GM12865 (cell line): Measurements from ENCODE around the gene MEF2C.
"Not testable (repeated sequence)": the region's sequence is repeated elsewhere in the genome, so short reads cannot be mapped to it uniquely, and the experiment has no call there.

Experiments used
- DNase-seq: peaks from one replicate; pipeline ENCODE4 v3.0.0; 2010; ENCODE audit warnings: low read depth
- H3K4me3 ChIP-seq: 2 replicates; pipeline ENCODE4 v1.5.1; 2011; ENCODE audit warnings: mild to moderate bottlenecking, low read depth, low read length, control low read depth
- TF ChIP-seq, protein P1 (sequence below): IDR thresholded peaks from 2 replicates; pipeline ENCODE4 v1.5.1; 2011; ENCODE audit warnings: low read length, control low read depth, low read depth, inconsistent platforms; ENCODE audit not compliant: insufficient read depth; ENCODE audit errors: missing control alignments

Gene MEF2C

DNA sequence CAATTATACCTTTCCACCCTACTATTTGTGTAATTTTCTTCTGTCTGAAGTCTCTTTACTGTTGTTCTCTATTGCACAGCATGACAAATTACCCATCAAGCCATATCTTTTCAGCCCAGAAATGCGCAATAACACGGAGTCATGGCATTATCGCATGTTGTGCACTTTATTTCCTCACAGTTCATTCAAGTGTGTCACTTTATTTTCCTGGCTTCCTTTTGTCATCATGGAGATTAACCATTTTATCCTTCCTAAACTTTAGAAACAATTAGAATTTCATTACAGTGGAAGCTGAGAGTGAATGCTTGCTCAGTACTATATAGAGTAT is 41.3 kb upstream of the MEF2C start:
- TF ChIP-seq, protein P1, sequence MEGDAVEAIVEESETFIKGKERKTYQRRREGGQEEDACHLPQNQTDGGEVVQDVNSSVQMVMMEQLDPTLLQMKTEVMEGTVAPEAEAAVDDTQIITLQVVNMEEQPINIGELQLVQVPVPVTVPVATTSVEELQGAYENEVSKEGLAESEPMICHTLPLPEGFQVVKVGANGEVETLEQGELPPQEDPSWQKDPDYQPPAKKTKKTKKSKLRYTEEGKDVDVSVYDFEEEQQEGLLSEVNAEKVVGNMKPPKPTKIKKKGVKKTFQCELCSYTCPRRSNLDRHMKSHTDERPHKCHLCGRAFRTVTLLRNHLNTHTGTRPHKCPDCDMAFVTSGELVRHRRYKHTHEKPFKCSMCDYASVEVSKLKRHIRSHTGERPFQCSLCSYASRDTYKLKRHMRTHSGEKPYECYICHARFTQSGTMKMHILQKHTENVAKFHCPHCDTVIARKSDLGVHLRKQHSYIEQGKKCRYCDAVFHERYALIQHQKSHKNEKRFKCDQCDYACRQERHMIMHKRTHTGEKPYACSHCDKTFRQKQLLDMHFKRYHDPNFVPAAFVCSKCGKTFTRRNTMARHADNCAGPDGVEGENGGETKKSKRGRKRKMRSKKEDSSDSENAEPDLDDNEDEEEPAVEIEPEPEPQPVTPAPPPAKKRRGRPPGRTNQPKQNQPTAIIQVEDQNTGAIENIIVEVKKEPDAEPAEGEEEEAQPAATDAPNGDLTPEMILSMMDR: no peak
- H3K4me3 ChIP-seq: no peak overlapping the region

DNA sequence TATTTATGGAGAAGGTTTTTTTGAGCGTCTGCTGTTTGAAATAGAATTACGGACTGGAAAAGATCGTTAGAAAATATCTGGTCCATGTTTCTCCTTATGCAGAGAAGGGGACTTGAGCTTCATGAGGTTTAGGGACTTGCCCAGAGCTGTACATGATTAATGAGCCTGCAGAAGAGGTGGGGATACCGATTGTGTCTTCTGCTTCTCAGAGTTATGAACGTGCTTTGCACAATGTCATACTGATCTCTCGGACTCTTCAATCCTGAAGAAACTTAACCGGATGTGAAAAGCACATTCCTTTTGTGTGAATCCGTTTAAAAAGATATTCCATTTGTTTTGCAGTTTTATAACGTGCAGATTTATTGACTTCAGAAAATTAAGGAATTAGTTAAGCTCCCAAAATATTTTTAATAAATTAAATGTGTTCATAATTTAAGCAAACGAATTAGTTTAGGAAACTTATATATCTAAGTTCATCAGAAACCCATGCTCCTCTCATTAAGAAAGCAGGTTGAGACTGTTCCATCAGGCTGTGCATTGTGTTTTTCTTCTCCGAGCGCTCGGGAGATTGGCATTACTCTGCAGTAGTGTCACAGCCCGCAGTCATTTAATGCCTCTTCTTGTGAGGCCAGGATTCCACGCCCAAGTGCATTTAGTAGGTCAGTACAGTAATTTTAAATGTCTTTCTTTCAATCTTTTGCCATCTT is 40.8 kb upstream of the MEF2C start:
- no peak for DNase-seq
- no peak overlapping the region for H3K4me3 ChIP-seq
- TF ChIP-seq, protein P1: no peak

More for the DNA sequence above, 41.3 kb upstream of the MEF2C start:
- no peak for DNase-seq

DNA sequence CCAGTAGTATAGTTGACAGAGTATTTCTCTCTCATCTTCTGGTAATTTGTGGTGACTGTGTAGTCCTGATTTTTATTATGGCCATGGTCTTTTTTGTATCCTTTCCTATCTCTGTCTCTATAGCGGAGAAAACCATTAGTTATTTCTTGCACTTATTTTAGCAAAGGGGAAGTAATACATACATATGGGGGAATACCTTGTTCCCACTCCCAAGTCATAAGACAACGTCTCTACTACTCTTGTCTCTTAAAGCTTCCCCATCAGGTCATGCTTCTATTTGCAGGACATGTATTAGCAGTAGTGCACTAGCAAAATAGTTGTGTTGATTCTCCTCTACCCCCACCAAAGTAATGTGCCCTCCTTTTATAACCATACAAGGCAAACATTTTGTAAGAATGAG is 29.8 kb upstream of the MEF2C start:
- not testable (repeated sequence) for H3K4me3 ChIP-seq, DNase-seq

DNA sequence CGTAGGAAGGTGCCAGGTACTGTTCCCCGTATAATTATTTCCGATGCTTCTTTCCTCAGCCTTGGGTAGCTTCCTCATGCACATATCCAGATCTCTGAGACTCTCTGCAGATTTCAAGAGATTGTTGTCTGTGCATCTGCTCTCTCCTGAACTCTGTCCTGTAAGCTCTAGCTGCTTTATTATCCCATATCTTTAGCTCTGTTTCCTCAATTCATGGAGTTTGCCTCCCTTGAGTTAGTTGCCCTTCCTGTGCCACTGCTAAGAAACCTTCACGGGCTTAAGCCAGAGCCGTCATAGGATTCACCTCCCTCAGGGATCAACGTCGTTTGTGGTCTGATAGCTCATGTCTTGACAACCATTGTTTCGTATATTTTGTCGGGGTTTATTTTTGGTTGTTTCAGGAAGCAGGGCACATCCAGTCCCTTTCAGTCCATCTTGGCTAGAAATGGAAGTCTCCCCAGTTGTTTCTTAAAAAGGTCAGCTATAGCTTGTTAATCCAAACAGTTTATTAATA is 28.1 kb upstream of the MEF2C start:
- not testable (repeated sequence) for H3K4me3 ChIP-seq, DNase-seq

DNA sequence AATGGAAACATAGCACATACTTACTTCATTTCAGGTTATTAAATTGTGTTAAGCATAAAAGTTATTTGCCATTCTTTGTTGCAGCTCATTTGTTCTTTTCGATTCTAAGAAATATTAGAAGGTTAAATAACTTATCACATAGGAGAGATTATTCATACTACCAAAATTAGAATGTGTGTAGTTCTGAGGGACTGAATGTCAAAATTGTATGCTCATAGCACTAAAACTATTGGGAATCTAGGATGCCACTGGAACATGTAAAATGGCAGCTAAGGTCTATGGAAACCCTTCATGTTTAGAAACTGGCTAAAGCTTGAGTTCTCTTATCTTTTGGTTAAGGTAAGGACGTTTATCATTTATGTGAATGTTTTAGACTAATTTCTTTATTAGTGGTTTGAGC is 21.5 kb upstream of the MEF2C start:
- H3K4me3 ChIP-seq, DNase-seq: not testable (repeated sequence)

DNA sequence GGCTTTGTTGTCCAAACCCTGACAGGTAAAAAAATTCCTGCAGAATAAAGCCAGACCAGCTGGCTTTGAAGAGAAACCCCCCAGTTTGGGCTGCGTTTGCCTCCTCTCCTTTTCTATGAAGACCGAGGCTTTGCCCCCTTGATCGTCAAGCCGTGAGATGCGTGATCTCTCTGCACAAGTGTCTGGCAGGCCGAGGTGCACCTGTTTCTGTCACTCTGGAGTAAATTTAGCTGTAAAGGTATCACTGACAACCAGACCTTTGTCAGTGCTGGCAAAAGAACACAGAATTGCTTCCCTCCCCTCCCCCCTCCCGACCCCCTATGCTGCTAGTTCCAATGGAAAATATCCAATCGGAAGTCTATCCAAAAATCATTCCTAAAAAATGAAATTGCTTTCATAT is 21.0 kb upstream of the MEF2C start:
- DNase-seq, H3K4me3 ChIP-seq: not testable (repeated sequence)

DNA sequence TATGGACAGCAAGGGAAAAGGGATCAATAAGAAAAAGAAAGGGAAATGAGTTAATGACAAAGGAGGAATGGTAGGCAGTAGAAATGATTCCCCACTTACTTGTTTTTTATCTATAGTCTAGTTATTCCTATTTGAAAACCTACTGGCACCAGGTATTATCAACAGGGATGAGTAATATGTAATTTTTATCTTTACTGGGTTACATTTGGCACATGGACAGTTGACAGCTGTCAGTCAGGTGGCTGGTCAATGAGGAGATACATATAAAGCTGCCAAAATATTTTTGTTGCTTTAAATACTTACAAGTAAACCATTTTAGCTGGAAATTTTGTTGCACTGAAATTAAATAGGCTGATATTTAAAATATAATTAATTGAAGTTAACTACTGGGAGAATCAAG is 18.1 kb upstream of the MEF2C start:
- DNase-seq, H3K4me3 ChIP-seq: not testable (repeated sequence)

DNA sequence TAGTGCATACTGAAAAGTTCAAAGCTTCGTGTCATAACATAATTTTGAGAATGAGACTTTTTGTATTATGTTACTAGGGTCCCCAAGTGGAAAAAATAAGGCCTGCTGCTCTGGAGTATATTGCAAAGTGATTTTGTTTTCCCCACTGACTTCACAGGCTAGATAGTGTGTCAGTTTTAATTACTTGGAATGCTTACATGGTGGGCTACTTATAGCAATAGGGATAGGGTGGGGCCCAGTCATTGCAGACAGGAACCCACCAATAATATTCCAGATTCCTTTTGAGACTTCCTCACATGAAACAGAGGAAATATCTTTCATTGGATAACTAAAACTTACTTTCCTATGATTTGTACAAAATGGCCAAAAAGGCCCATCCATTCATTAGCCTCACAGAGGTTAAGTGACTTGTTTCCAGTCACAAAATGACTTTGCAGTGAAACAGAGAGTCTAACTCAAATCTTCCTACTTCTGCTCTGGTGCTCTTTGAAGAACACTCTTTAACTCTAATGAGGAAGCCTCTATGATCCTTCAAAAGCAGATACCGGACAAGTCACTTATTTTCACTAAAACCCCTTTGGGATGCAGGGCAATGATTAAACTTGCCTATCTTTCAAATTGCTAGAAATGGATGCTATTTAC is 16.2 kb upstream of the MEF2C start:
- H3K4me3 ChIP-seq: no peak overlapping the region
- DNase-seq: no peak
- TF ChIP-seq, protein P1: no peak

DNA sequence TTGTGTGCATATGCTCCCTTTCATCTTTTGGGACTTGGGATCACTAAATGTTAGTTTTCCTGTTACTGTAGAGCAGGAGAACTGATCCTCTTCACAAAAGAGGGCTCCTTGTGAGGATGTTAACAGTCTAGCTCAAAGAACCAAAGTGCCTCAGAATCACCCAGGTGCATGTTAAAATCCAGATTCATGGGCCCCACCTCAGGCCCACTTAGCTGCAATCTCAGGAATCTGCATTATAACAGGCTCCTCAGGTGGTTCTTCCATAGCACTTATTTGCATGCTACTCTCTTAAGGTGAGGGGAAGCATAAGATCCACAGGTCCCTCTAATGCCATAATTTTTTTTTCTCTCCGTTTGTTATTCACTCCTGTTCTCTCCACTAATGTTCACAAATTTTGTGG is 14.8 kb upstream of the MEF2C start:
- TF ChIP-seq, protein P1: no peak
- no peak for DNase-seq
- no peak overlapping the region for H3K4me3 ChIP-seq
